Memory B cell (primary cell): ENCODE results near the gene ANKRD6.
A peak's percentile ranks its signal among the peaks of the same experiment; 100 is the strongest.

Experiments used
- ATAC-seq: fragments of 150-1000 bp; cut with Tn5 transposase; 2 replicates; pipeline ENCODE4 v1.10.0; 2021; ENCODE audit warnings: low read depth, mild to moderate bottlenecking, moderate library complexity
- DNase-seq, 2 donors: peaks; one replicate each; pipeline ENCODE4 v3.0.0; 2022; ENCODE audit warnings: low spot score in 2 of 2
- H3K27ac Mint-ChIP-seq: one replicate; pipeline ENCODE4 v1.8.0; 2022; ENCODE audit warnings: mild to moderate bottlenecking, moderate library complexity, mixed read lengths
- H3K27me3 Mint-ChIP-seq: one replicate; pipeline ENCODE4 v1.8.0; 2022; ENCODE audit warnings: mixed read lengths
- H3K36me3 Mint-ChIP-seq: one replicate; pipeline ENCODE4 v1.8.0; 2022; ENCODE audit warnings: mild to moderate bottlenecking, mixed read lengths
- H3K4me1 Mint-ChIP-seq: one replicate; pipeline ENCODE4 v1.8.0; 2022; ENCODE audit warnings: mixed read lengths
- H3K4me3 Mint-ChIP-seq: one replicate; pipeline ENCODE4 v1.8.0; 2022; ENCODE audit warnings: mild to moderate bottlenecking, moderate library complexity, mixed read lengths
- H3K9me3 Mint-ChIP-seq: one replicate; pipeline ENCODE4 v1.8.0; 2022; ENCODE audit warnings: mixed read lengths

ANKRD6 gene

GRCh38 chr6:89406141-89406540 is 26.8 kb upstream of the ANKRD6 start:
- DNase-seq (no peak), ATAC-seq (no peak)
- no peak overlapping the region for H3K27ac Mint-ChIP-seq
- H3K36me3 Mint-ChIP-seq = no peaks in the 10 kb centered on the region
- H3K4me3 Mint-ChIP-seq = no peak overlapping the region
- peaks cover 8% of the 10 kb centered on the region for H3K4me1 Mint-ChIP-seq
- peaks cover 2% of the 10 kb centered on the region for H3K27me3 Mint-ChIP-seq
- H3K9me3 Mint-ChIP-seq = no peaks in the 10 kb centered on the region

- H3K4me3 Mint-ChIP-seq = no peak overlapping the region
- no peak for ATAC-seq
- peaks cover 18% of the 10 kb centered on the region for H3K4me1 Mint-ChIP-seq
- H3K27ac Mint-ChIP-seq = no peak overlapping the region
- H3K27me3 Mint-ChIP-seq = peaks cover 4% of the 10 kb centered on the region
- no peaks in the 10 kb centered on the region for H3K36me3 Mint-ChIP-seq
- no peaks in the 10 kb centered on the region for H3K9me3 Mint-ChIP-seq
- no peak for DNase-seq
These were observed 23.4 kb upstream of the ANKRD6 start for GRCh38 chr6:89409461-89410035.

- H3K9me3 Mint-ChIP-seq = no peaks in the 10 kb centered on the region
- H3K4me1 Mint-ChIP-seq = peaks cover 18% of the 10 kb centered on the region
- DNase-seq (no peak), ATAC-seq (no peak)
- H3K4me3 Mint-ChIP-seq = peak overlapping the region; percentile 82
- H3K36me3 Mint-ChIP-seq = no peaks in the 10 kb centered on the region
- H3K27ac Mint-ChIP-seq = no peak overlapping the region
- H3K27me3 Mint-ChIP-seq = peaks cover 5% of the 10 kb centered on the region
These were observed 22.7 kb upstream of the ANKRD6 start for GRCh38 chr6:89410231-89410761.

- H3K4me1 Mint-ChIP-seq = peaks cover 18% of the 10 kb centered on the region
- no peak overlapping the region for H3K27ac Mint-ChIP-seq
- DNase-seq (no peak), ATAC-seq (no peak)
- peaks cover 4% of the 10 kb centered on the region for H3K27me3 Mint-ChIP-seq
- H3K4me3 Mint-ChIP-seq = peak overlapping the region; percentile 82
- no peaks in the 10 kb centered on the region for H3K36me3 Mint-ChIP-seq
- no peaks in the 10 kb centered on the region for H3K9me3 Mint-ChIP-seq
These were observed 22.2 kb upstream of the ANKRD6 start for GRCh38 chr6:89410788-89411144.

GRCh38 chr6:89411145-89412070 is 21.5 kb upstream of the ANKRD6 start:
- H3K4me1 Mint-ChIP-seq = peaks cover 16% of the 10 kb centered on the region
- peak overlapping the region; percentile 88 for H3K4me3 Mint-ChIP-seq
- H3K9me3 Mint-ChIP-seq = no peaks in the 10 kb centered on the region
- peak in 1 of 2 donors; percentile 47 for DNase-seq
- H3K27me3 Mint-ChIP-seq = peaks cover 4% of the 10 kb centered on the region
- no peaks in the 10 kb centered on the region for H3K36me3 Mint-ChIP-seq
- ATAC-seq = peak; percentile 49
- H3K27ac Mint-ChIP-seq = no peak overlapping the region

DNA sequence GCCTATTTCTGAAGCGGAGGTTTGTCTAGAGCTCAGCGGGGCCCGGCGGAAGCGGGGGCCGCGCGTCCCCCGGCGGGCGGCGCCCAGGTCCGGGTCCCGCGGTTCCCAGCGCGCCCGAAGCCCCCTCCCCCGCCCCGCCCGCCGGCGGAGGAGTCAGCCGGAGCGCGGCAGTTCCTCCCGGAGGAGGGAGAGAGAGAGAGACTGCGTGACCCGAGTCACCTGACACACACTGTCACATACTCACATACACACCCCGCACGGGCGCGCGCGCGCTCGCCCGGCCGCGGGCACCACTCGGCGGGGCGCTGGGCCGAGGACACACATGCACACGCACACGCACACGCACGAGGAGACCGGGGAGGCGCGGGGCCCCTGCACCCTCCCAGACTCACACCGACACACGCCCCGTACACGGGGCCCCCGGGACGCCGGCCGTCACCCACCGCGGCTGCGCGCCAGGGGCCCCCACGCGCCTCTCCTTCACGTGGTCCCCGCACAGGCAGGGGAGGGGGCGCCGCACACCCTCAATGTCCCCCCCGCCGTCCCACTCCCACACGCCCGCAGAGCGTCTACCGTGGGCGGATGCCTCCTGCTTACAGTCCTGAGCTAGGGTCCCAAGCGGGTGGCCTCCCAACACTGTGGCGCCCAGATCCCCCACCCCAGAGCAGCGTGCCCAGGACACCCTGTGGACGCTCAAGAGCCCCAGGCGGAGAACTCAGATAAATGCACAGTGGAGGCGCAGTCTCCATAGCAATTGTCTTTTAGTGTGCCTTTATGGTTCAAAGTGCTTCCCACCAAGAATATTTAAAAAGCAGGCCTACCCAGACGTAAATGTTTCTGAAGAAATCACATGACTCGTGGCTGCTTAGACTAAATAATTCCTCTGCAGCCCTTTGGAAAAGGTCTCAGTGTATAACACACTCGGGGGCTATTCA is 20.6 kb upstream of the ANKRD6 start, which contains the start of gene RRAGD:
TSS of gene RRAGD (minus strand) at position 203 of the 935 bp plus-strand sequence. CDS start 280 bp downstream, outside the sequence.
- Mint-ChIP-seq H3K9me3 (no peaks in the 10 kb centered on the region), H3K27me3 (peaks cover 4% of the 10 kb centered on the region), H3K4me1 (peaks cover 16% of the 10 kb centered on the region), H3K36me3 (no peaks in the 10 kb centered on the region), H3K4me3 (peak within 1 kb of the TSS; percentile 99), H3K27ac (peak within 1 kb of the TSS; percentile 90)
- peak; percentile 83 for ATAC-seq
- DNase-seq = peak; percentile 42 to 56

- H3K4me1 Mint-ChIP-seq = peaks cover 16% of the 10 kb centered on the region
- ATAC-seq (no peak), DNase-seq (no peak)
- H3K27ac Mint-ChIP-seq = peak overlapping the region; percentile 90
- no peaks in the 10 kb centered on the region for H3K36me3 Mint-ChIP-seq
- no peaks in the 10 kb centered on the region for H3K9me3 Mint-ChIP-seq
- peaks cover 4% of the 10 kb centered on the region for H3K27me3 Mint-ChIP-seq
- peak overlapping the region; percentile 99 for H3K4me3 Mint-ChIP-seq
These were observed 19.9 kb upstream of the ANKRD6 start for GRCh38 chr6:89413006-89413400.

DNA sequence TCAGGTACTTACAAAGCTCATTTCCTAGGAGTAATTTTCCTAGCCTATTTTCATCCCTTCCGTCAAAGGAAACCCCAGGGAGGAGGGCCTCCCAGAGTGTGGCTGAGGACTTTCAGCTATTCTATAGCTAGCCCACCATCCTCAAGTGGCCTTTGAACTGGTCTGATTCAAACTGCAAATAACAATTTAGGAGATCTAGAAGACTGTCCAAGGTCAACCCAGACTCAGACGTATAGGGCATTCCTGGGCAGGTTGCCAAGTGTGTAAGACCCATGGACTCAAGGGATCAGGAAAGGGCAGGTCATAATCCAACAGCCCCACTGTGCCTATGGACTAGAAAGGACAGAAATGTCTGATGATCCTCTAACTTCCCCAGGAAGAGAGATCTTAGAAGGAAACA is 18.7 kb upstream of the ANKRD6 start:
- H3K27me3 Mint-ChIP-seq = peaks cover 4% of the 10 kb centered on the region
- peaks cover 16% of the 10 kb centered on the region for H3K4me1 Mint-ChIP-seq
- H3K4me3 Mint-ChIP-seq = no peak overlapping the region
- H3K9me3 Mint-ChIP-seq = no peaks in the 10 kb centered on the region
- DNase-seq (no peak), ATAC-seq (no peak)
- H3K27ac Mint-ChIP-seq = no peak overlapping the region
- H3K36me3 Mint-ChIP-seq = no peaks in the 10 kb centered on the region

DNA sequence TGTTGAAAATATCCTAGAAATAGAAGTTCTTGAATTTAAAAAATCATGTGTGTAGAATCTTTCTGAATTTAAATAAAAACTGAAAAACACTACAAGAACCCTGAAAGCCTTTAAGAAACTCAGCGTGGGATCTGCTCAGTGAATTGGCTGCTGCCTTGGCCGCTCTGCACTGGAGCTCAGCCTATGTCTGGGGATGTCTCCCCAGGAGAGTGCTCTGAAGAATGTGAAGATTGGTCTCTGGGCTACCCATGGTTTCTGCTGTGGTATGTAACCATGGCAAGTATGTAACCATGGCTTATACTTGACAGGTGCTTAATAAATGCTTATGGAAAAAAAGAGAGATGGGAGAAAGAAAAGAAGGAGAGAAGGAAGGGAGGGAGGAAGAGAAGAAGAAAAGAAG is 17.8 kb upstream of the ANKRD6 start:
- ATAC-seq = no peak
- no peak overlapping the region for H3K27ac Mint-ChIP-seq
- no peaks in the 10 kb centered on the region for H3K9me3 Mint-ChIP-seq
- H3K4me1 Mint-ChIP-seq = peaks cover 16% of the 10 kb centered on the region
- H3K4me3 Mint-ChIP-seq = no peak overlapping the region
- no peaks in the 10 kb centered on the region for H3K36me3 Mint-ChIP-seq
- peaks cover 6% of the 10 kb centered on the region for H3K27me3 Mint-ChIP-seq
- DNase-seq = no peak

GRCh38 chr6:89416796-89417195 is 16.2 kb upstream of the ANKRD6 start:
- H3K9me3 Mint-ChIP-seq = no peaks in the 10 kb centered on the region
- H3K27me3 Mint-ChIP-seq = peaks cover 6% of the 10 kb centered on the region
- no peak overlapping the region for H3K4me3 Mint-ChIP-seq
- ATAC-seq = no peak
- H3K36me3 Mint-ChIP-seq = no peaks in the 10 kb centered on the region
- H3K27ac Mint-ChIP-seq = no peak overlapping the region
- DNase-seq = no peak
- peaks cover 7% of the 10 kb centered on the region for H3K4me1 Mint-ChIP-seq

GRCh38 chr6:89430201-89430962 is 2.6 kb upstream of the ANKRD6 start:
- peaks cover 8% of the 10 kb centered on the region for H3K4me1 Mint-ChIP-seq
- H3K27me3 Mint-ChIP-seq = no peaks in the 10 kb centered on the region
- no peak overlapping the region for H3K4me3 Mint-ChIP-seq
- no peaks in the 10 kb centered on the region for H3K9me3 Mint-ChIP-seq
- H3K27ac Mint-ChIP-seq = no peak overlapping the region
- DNase-seq = no peak
- no peaks in the 10 kb centered on the region for H3K36me3 Mint-ChIP-seq
- no peak for ATAC-seq

- Mint-ChIP-seq H3K4me3 (peak overlapping the region; percentile 82), H3K4me1 (peaks cover 10% of the 10 kb centered on the region), H3K27me3 (no peaks in the 10 kb centered on the region), H3K27ac (no peak overlapping the region), H3K36me3 (no peaks in the 10 kb centered on the region), H3K9me3 (no peaks in the 10 kb centered on the region)
- peak; percentile 37 to 43 for DNase-seq
- ATAC-seq = peak; percentile 39
These were observed 549 bp downstream of the ANKRD6 start for GRCh38 chr6:89433252-89434149.
